PC-3 (cell line): ENCODE results near the gene CYGB.

Experiments
- CTCF ChIP-seq: fragments of 300-600 bp; sonication (generic); conservative IDR thresholded peaks from 2 replicates; pipeline ENCODE4 v1.5.1; 2017; ENCODE audit warnings: antibody characterized with exemption, low read depth, mild to moderate bottlenecking, low read length
- EZH2 ChIP-seq: fragments of 300-600 bp; sonication (generic); IDR thresholded peaks from one replicate; pipeline ENCODE4 v1.6.1; 2017; ENCODE audit warnings: antibody characterized with exemption, mild to moderate bottlenecking, low read length; ENCODE audit not compliant: unreplicated experiment
- EZH2phosphoT487 ChIP-seq: fragments of 300-600 bp; sonication (generic); IDR thresholded peaks from 2 replicates; pipeline ENCODE4 v1.6.1; 2018; ENCODE audit warnings: mild to moderate bottlenecking, antibody characterized with exemption, low read length, borderline replicate concordance

GRCh38 chr17:76513306-76513692 lies 24.2 kb downstream of the CYGB start:
- no peak for TF ChIP-seq EZH2phosphoT487
- no peak for TF ChIP-seq CTCF
- no peak for TF ChIP-seq EZH2
